ENCODE measurements around the gene FHDC1.

The FHDC1 gene

GRCh38 chr4:152961014-152961772 is 25.1 kb downstream of the FHDC1 start:
- no peak for DNase-seq

GRCh38 chr4:152961773-152962115 is 25.6 kb downstream of the FHDC1 start:
- no peak for DNase-seq

- DNase-seq = no peak
These were observed 26.0 kb downstream of the FHDC1 start for GRCh38 chr4:152962150-152962549.

DNA sequence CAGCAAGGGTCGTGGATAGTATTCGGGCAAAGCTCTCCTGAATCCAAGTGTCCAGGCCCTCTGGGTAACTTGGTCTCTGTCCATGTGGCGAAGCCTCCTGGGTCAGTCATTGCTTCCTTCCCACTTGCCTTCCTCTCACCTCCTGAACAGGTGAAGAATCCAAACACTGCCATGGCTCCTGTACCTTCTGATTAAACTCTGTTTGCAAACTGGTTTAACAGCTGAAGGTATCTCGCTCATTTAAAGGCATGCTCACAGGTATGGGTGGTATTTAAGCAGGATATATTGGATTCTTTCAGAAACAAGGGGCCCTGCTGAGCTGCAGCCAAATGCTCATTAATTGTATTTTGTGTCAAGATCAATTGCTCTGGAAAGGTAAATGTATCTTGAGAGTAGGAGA is 28.2 kb downstream of the FHDC1 start:
- DNase-seq = no peak

- no peak for DNase-seq
These were observed 29.5 kb downstream of the FHDC1 start for GRCh38 chr4:152965611-152966010.

DNA sequence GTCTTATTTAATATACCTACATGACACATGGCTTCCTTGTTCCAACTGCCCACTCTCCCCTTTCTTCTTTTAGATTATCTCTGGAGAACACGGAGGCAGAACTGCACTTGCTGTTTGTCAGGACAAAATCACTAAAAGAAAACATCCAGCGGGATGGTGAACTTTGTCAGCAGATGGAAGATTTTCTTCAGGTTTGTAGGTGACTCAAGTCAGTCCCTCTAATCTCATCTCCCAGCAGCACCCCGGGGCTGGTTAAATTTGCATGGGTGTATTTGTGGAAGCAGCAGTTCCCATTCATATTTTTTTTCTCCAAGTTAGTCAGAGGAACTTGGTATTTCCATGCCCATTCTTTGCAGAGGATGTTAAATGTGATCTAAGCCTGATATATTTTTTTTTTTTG is 31.8 kb downstream of the FHDC1 start:
- DNase-seq = no peak

- DNase-seq = no peak
These were observed 32.8 kb downstream of the FHDC1 start for GRCh38 chr4:152968806-152969394.

DNA sequence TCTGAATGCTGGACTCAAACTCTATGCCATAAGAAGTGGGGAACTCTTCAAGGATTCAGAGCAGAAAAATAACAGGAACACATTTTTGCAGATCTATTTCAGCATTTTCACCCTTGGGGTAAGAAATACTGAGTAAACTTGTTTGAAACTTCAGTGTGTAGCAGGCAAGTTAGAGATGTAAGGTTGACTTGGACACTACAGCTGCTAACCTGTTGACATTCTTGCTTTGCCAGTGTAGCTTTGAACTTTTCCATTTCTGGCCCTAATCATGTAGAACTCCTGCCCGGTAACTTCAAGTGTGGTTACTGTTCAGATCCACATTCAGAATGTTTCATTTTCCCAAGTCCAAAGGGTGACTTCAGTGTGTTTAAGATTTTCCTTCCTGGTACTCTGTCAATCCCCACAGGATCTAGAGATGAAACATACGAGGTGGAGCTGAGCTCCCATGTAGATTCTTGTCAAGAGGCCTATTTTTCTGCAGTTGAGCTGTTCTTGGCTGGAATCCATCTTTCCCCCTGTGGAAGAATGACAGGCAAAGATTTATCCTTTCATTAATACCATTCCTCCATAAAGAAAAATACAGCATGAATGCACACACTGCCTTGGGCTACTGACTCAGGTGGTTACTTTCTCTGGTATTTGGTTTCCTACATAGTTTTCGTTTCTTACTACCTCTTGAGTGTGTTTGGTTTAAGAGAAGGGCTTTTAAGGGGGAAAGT is 34.1 kb downstream of the FHDC1 start:
- no peak for DNase-seq

GRCh38 chr4:152971053-152971452 is 34.9 kb downstream of the FHDC1 start:
- DNase-seq = no peak

- no peak for DNase-seq
These were observed 36.9 kb downstream of the FHDC1 start for GRCh38 chr4:152972821-152973628.

DNA sequence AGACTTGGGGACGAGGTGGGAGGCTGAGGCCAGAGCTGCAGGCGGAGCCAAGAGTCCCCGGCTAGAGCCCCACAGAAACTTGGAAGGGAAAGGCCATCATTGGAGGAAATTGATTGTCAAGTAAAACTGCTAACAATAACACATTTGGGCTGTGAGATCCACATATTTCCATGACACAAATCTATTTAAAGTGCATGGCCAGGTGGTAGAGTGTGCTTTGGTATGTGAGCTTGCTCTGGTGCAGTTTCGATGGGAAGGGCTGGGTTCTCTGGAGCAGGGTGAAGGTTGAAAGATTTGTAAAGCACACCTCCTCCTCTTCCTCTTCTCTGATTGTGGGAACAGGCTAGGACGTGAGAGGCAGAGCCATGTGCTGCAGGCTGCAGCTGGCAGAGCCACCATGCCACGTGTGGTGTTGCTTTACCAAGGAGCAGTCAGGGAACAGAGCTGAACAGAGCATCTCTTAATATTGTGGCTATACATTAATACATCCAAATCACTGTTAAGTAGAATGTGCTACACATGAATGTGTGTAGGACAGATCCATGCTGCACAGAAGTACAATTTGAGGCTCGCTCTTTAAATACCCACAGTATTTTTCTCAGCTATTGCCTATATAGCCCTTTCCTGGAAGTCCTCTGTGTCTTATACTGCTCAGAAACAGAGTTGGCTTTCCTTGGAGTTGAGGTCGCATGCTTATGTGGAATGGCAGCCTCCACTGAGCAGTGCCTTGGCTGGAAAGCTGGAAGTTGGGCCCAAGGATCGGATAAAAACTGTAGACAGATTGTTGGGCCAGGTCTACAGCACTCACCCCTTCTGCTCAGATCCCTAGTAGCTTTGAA is 37.7 kb downstream of the FHDC1 start:
- no peak for DNase-seq

GRCh38 chr4:152974468-152975379 is 38.6 kb downstream of the FHDC1 start:
- DNase-seq = no peak

DNA sequence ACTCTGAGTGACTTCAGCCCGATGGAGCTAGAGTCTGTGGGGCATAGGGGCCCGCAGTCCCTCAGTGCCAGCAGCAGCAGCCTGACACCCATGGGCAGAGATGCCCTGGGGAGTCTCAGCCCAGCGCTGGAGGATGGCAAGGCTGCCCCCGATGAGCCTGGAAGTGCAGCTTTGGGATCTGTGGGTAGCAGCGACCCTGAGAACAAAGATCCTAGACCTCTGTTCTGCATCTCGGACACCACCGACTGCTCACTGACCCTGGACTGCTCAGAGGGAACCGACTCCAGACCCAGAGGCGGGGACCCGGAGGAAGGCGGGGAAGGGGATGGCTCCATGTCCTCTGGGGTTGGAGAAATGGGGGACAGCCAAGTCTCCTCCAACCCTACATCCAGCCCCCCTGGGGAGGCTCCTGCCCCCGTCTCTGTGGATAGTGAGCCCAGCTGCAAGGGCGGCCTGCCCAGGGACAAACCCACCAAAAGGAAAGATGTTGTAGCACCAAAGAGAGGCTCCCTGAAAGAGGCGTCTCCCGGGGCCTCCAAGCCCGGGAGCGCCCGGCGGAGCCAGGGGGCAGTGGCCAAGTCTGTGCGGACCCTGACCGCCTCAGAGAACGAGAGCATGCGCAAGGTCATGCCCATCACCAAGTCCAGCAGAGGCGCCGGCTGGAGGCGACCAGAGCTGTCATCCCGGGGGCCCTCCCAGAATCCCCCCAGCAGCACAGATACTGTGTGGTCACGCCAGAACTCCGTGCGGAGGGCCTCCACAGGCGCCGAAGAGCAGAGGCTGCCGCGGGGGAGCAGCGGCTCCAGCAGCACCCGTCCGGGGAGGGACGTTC is 39.5 kb downstream of the FHDC1 start:
- no peak for DNase-seq

- DNase-seq = no peak
These were observed 40.2 kb downstream of the FHDC1 start for GRCh38 chr4:152976212-152976761.

- DNase-seq = no peak
These were observed 43.7 kb downstream of the FHDC1 start for GRCh38 chr4:152979731-152980330.

GRCh38 chr4:152981278-152981677 is 45.2 kb downstream of the FHDC1 start:
- no peak for DNase-seq

DNA sequence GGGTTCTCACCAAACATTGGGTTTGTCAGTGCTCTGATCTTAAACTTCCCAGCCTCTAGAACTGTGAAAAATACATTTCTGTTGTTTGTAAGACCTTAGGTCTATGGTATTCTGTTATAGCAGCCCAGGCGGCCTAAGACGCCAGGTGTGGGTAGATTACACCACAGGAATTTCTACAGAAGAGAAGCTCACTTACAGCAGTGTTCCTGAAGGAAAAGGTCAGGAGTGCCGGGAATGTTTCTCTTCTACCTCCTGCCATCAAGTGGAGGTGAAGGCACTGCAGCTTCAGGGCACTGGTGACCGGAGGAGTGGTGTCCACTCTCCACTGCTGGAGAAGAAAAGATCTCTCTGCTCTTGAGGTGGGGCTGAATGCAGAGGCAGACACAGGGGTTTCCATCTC is 45.7 kb downstream of the FHDC1 start:
- DNase-seq = no peak

DNA sequence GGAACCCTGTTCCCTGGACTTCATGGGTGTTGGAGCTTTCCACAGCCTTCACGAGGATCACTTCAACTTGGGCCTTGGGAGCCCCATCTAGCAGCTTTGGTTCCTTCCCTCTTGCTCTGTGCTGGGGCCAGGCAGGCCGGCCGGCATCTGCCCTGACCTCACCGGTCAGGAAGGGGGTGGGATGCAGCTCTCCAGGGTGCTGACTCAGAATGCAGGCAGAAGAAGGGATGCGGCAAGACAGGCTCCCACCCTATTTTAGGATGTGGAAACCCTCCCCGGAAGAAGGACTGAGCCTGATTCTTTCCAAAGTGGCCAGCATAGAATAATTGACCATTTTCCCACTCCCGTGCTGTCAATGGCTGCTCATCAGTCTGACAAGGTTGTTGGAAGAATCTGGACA is 47.1 kb downstream of the FHDC1 start:
- no peak for DNase-seq

GRCh38 chr4:152983774-152984411 is 47.8 kb downstream of the FHDC1 start:
- no peak for DNase-seq
